ENCODE measurements around the gene TFDP2. TPM values are rescaled to one million over a fixed set of nuclear protein-coding genes. Genes with fewer than 3 reads are reported as not detected.
"Not testable (repeated sequence)": the region's sequence is repeated elsewhere in the genome, so short reads cannot be mapped to it uniquely, and the experiment has no call there.

The TFDP2 gene
- total RNA-seq, 1 donor = 93.7 TPM

GRCh38 chr3:141920701-141921100 is 228.6 kb downstream of the TFDP2 start:
- DNase-seq (ENCODE audit: low read depth) = no peak
- no peak overlapping the region for H3K4me3 ChIP-seq (ENCODE audit: low read depth, low read length)
- TF ChIP-seq CTCF (IDR thresholded peaks at IDR 0.05; ENCODE audit: insufficient read depth, low read depth, low read length) = no peak

GRCh38 chr3:141915766-141916165 is 233.6 kb downstream of the TFDP2 start:
- no peak overlapping the region for H3K4me3 ChIP-seq (ENCODE audit: low read depth, low read length)
- peak; percentile 20 for DNase-seq (ENCODE audit: low read depth)

GRCh38 chr3:141915016-141915415 is 234.3 kb downstream of the TFDP2 start:
- no peak for DNase-seq (ENCODE audit: low read depth)
- H3K4me3 ChIP-seq (ENCODE audit: low read depth, low read length) = no peak overlapping the region
- no peak for TF ChIP-seq CTCF (IDR thresholded peaks at IDR 0.05; ENCODE audit: insufficient read depth, low read depth, low read length)

More at GRCh38 chr3:141915766-141916165, 233.6 kb downstream of the TFDP2 start:
- no peak for TF ChIP-seq CTCF (IDR thresholded peaks at IDR 0.05; ENCODE audit: insufficient read depth, low read depth, low read length)

- no peak for DNase-seq (ENCODE audit: low read depth)
- TF ChIP-seq CTCF (IDR thresholded peaks at IDR 0.05; ENCODE audit: insufficient read depth, low read depth, low read length) = no peak
- H3K4me3 ChIP-seq (ENCODE audit: low read depth, low read length) = no peak overlapping the region
These were observed 235.0 kb downstream of the TFDP2 start for GRCh38 chr3:141914311-141914710.

GRCh38 chr3:141913150-141913811 is 236.1 kb downstream of the TFDP2 start:
- TF ChIP-seq CTCF (IDR thresholded peaks at IDR 0.05; ENCODE audit: insufficient read depth, low read depth, low read length) = peak; percentile 69
- DNase-seq (ENCODE audit: low read depth) = peak; percentile 71
- H3K4me3 ChIP-seq (ENCODE audit: low read depth, low read length) = no peak overlapping the region

- not testable (repeated sequence) for H3K4me3 ChIP-seq (ENCODE audit: low read depth, low read length); DNase-seq (ENCODE audit: low read depth)
These were observed 239.4 kb downstream of the TFDP2 start for GRCh38 chr3:141909986-141910385.

- no peak overlapping the region for H3K4me3 ChIP-seq (ENCODE audit: low read depth, low read length)
- no peak for DNase-seq (ENCODE audit: low read depth)
- TF ChIP-seq CTCF (IDR thresholded peaks at IDR 0.05; ENCODE audit: insufficient read depth, low read depth, low read length) = no peak
These were observed 239.9 kb downstream of the TFDP2 start for GRCh38 chr3:141909408-141909807.

All from fibroblast of villous mesenchyme (primary cell).